GM19193 (cell line): ENCODE measurements around the gene BFSP1.

Source experiments
- POLR2A ChIP-seq: IDR thresholded peaks from 4 replicates; pipeline ENCODE4 v1.6.1; 2011; ENCODE audit not compliant: insufficient read depth, insufficient read length; ENCODE audit errors: extremely low read depth

Gene BFSP1

GRCh38 chr20:17560344-17561074, 29.3 kb upstream of the BFSP1 start:
- TF ChIP-seq POLR2A = no peak

- no peak for TF ChIP-seq POLR2A
Observed at GRCh38 chr20:17559338-17559737, 28.2 kb upstream of the BFSP1 start.

GRCh38 chr20:17558941-17559304, 27.7 kb upstream of the BFSP1 start:
- TF ChIP-seq POLR2A = no peak

GRCh38 chr20:17558154-17558940, 27.2 kb upstream of the BFSP1 start:
- TF ChIP-seq POLR2A = no peak

GRCh38 chr20:17557675-17558006, 26.5 kb upstream of the BFSP1 start:
- TF ChIP-seq POLR2A = no peak

GRCh38 chr20:17556837-17557674, 25.9 kb upstream of the BFSP1 start:
- no peak for TF ChIP-seq POLR2A

- no peak for TF ChIP-seq POLR2A
Observed at GRCh38 chr20:17555106-17555505, 23.9 kb upstream of the BFSP1 start.

GRCh38 chr20:17549131-17549530, 18.0 kb upstream of the BFSP1 start:
- no peak for TF ChIP-seq POLR2A

GRCh38 chr20:17545127-17545526, 13.9 kb upstream of the BFSP1 start:
- no peak for TF ChIP-seq POLR2A

GRCh38 chr20:17543531-17544131, 12.5 kb upstream of the BFSP1 start:
- TF ChIP-seq POLR2A = no peak

- TF ChIP-seq POLR2A = no peak
Observed at GRCh38 chr20:17542993-17543412, 11.8 kb upstream of the BFSP1 start.

- TF ChIP-seq POLR2A = no peak
Observed at GRCh38 chr20:17542481-17542880, 11.3 kb upstream of the BFSP1 start.

GRCh38 chr20:17541996-17542395, 10.8 kb upstream of the BFSP1 start:
- no peak for TF ChIP-seq POLR2A

- no peak for TF ChIP-seq POLR2A
Observed at GRCh38 chr20:17541596-17541995, 10.4 kb upstream of the BFSP1 start.
